BLaER1 (cell line): ENCODE data around the gene DAO.
A peak's percentile ranks its signal among the peaks of the same experiment; 100 is the strongest.
"Not testable (repeated sequence)": the region's sequence is repeated elsewhere in the genome, so short reads cannot be mapped to it uniquely, and the experiment has no call there.

Experiments
- H3K27ac ChIP-seq: shearing (Covaris generic); formaldehyde crosslinking; 2 replicates; pipeline ENCODE4 v1.8.1; 2022
- H3K27me3 ChIP-seq: shearing (Covaris generic); formaldehyde crosslinking; 2 replicates; pipeline ENCODE4 v1.8.1; 2022
- H3K36me3 ChIP-seq: shearing (Covaris generic); formaldehyde crosslinking; 2 replicates; pipeline ENCODE4 v1.8.1; 2022
- H3K4me1 ChIP-seq: shearing (Covaris generic); formaldehyde crosslinking; 2 replicates; pipeline ENCODE4 v1.8.1; 2022
- H3K4me2 ChIP-seq: shearing (Covaris generic); formaldehyde crosslinking; 2 replicates; pipeline ENCODE4 v1.8.1; 2022
- H3K4me3 ChIP-seq: shearing (Covaris generic); formaldehyde crosslinking; 2 replicates; pipeline ENCODE4 v1.8.1; 2022
- H3K9ac ChIP-seq: shearing (Covaris generic); formaldehyde crosslinking; 2 replicates; pipeline ENCODE4 v1.8.1; 2022
- H3K9me3 ChIP-seq: shearing (Covaris generic); formaldehyde crosslinking; 2 replicates; pipeline ENCODE4 v1.8.1; 2022
- H4K20me1 ChIP-seq: shearing (Covaris generic); formaldehyde crosslinking; 2 replicates; pipeline ENCODE4 v1.8.1; 2022
- Cebpa-rat ChIP-seq: shearing (Covaris generic); IDR thresholded peaks from 2 replicates; pipeline ENCODE4 v1.8.1; 2022

DAO gene

DNA sequence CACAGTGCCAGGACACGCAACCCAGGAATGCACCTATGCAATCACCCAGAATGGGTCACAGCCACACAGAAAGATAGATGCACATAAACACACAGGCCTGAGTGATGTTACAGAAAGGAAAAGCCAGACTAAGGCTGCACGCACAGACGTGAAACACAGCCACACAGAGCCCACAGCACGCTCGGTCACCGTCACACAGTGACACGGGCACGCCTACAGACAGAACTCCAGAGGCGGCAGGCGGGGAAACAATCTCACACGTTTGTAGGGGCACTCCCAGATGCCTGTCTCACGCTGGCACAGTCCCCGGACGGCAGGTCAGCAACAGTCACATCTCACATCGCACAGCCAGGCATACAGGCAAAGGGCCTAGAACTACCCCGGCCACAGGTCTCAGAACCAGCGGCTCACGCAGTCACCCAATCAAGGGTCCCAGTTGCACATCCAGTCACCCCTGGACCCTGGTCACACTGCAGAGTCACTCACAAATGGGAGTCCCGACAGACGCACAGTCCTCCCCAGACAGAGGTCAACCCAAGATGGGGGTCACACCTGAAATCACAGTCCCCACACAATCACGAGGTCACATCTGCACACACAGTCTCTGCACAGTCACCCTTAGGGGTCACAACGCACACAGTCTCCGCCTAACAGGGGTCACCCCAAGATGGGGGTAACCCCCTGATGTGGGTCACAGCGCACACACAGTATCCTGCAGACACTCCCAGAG lies 23.3 kb upstream of the DAO start:
- peak overlapping the region; percentile 92 for H3K4me2 ChIP-seq
- H3K4me3 ChIP-seq: peak overlapping the region; percentile 78
- no peaks in the 10 kb centered on the region for H3K9me3 ChIP-seq
- no peak for TF ChIP-seq Cebpa-rat
- H4K20me1 ChIP-seq: peaks cover 23% of the 10 kb centered on the region
- peak overlapping the region; percentile 76 for H3K27ac ChIP-seq
- H3K36me3 ChIP-seq: 0 out of 2 replicates have a peak, but pooled peaks cover 7% of the 10 kb centered on the region
- peaks cover 39% of the 10 kb centered on the region for H3K4me1 ChIP-seq
- H3K9ac ChIP-seq: peak overlapping the region; percentile 90
- no peaks in the 10 kb centered on the region for H3K27me3 ChIP-seq

DNA sequence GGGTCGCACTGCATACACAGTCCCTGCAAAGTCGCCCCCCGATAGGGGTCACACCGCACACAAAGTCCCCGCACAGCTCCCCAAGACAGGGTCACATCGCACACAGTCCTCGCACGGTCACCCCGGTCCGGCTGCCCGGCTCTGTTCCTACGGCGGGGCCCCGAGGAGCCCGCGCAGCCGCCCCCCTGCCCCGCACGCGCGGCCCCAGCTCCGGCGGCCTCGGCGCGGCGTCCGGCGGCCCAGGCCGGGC lies 22.8 kb upstream of the DAO start:
- H3K27me3 ChIP-seq: no peaks in the 10 kb centered on the region
- no peak for TF ChIP-seq Cebpa-rat
- 0 out of 2 replicates have a peak, but pooled peaks cover 7% of the 10 kb centered on the region for H3K36me3 ChIP-seq
- H3K4me2 ChIP-seq: peak overlapping the region; percentile 92
- peaks cover 23% of the 10 kb centered on the region for H4K20me1 ChIP-seq
- peak overlapping the region; percentile 76 for H3K27ac ChIP-seq
- H3K9me3 ChIP-seq: no peaks in the 10 kb centered on the region
- peak overlapping the region; percentile 78 for H3K4me3 ChIP-seq
- H3K4me1 ChIP-seq: peaks cover 39% of the 10 kb centered on the region
- peak overlapping the region; percentile 90 for H3K9ac ChIP-seq

DNA sequence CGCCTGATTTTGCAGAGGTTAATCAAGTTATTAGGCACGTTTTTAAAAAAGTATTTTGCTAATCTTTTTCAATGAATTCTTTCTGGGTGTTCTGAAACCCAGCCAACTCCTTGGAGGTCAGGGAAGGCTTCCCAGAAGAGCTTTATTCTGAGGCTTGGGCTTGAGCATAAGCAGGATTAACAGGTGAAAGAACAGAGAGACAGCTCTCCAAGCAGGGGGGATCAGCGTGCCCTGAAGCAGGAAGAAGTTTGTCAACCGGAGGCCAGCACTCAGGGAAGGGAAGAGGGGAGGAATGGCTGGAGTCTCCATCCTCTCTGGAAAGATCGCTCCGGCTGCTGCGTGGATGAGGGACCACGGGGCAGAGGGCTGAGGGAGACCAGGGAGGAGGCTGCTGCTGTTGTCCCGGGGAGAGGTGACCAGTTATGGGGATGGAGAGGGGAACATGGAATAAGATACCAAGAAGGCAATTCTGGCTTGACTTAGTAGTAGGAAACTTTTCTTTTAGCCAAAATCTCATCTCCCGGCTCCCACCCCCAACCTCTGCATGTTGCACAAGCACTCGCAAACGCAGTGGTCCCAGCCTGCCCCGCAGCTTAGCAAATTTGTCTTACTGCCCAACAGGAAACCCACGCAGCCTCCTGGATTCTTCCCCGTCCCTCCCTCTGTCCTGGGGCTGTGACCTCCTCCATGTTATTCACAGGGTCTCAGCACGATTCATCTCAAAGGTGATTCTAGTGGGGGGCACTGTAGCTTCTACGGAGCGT lies 21.4 kb upstream of the DAO start:
- Histone ChIP-seq H3K9ac (peak overlapping the region; percentile 82), H3K4me1 (peaks cover 39% of the 10 kb centered on the region), H3K4me3 (peak overlapping the region; percentile 78), H4K20me1 (peaks cover 23% of the 10 kb centered on the region), H3K27me3 (no peaks in the 10 kb centered on the region), H3K27ac (peak overlapping the region; percentile 80), H3K9me3 (no peaks in the 10 kb centered on the region), H3K36me3 (no peaks in the 10 kb centered on the region), H3K4me2 (peak overlapping the region; percentile 91)
- no peak for TF ChIP-seq Cebpa-rat

GRCh38 chr12:108859141-108859922 lies 20.6 kb upstream of the DAO start:
- not testable (repeated sequence) for H3K9me3 ChIP-seq, H3K27ac ChIP-seq, H3K36me3 ChIP-seq, H3K27me3 ChIP-seq, H3K4me3 ChIP-seq
- Histone ChIP-seq H4K20me1 (peaks cover 22% of the 10 kb centered on the region), H3K9ac (peak overlapping the region; percentile 82; the same call in 1 of the 2 replicates), H3K4me2 (peak overlapping the region; percentile 91), H3K4me1 (peaks cover 39% of the 10 kb centered on the region)

- H3K9ac ChIP-seq: no peak overlapping the region
- peak overlapping the region; percentile 17; the same call in 1 of the 2 replicates for H3K4me2 ChIP-seq
- H3K27me3 ChIP-seq: no peaks in the 10 kb centered on the region
- no peak overlapping the region for H3K4me3 ChIP-seq
- TF ChIP-seq Cebpa-rat: no peak
- H3K4me1 ChIP-seq: peaks cover 39% of the 10 kb centered on the region
- H3K27ac ChIP-seq: no peak overlapping the region
- peaks cover 16% of the 10 kb centered on the region for H4K20me1 ChIP-seq
- H3K9me3 ChIP-seq: no peaks in the 10 kb centered on the region
- no peaks in the 10 kb centered on the region for H3K36me3 ChIP-seq
Measured at GRCh38 chr12:108859923-108860291, 20.0 kb upstream of the DAO start.

DNA sequence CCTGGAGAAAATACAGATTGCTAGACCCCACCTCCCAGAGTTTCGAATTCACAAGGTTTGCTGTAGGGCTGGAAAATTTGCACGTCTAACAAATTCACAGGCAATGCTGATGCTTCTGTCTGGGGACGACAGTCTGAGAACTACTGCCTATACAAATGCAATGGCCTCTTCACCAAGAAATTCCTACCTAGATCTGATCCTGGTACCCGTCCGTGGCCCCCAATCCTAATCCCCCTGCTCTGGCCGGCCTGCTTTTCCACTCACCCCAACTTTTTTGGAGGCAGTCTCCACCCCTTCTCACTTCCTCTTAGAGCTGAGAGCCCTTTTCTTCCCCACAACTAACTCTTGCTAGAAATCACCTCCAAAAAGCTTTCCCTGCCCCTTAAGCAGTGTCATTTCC lies 19.4 kb upstream of the DAO start:
- TF ChIP-seq Cebpa-rat: no peak
- peak overlapping the region; percentile 17; the same call in 1 of the 2 replicates for H3K4me2 ChIP-seq

DNA sequence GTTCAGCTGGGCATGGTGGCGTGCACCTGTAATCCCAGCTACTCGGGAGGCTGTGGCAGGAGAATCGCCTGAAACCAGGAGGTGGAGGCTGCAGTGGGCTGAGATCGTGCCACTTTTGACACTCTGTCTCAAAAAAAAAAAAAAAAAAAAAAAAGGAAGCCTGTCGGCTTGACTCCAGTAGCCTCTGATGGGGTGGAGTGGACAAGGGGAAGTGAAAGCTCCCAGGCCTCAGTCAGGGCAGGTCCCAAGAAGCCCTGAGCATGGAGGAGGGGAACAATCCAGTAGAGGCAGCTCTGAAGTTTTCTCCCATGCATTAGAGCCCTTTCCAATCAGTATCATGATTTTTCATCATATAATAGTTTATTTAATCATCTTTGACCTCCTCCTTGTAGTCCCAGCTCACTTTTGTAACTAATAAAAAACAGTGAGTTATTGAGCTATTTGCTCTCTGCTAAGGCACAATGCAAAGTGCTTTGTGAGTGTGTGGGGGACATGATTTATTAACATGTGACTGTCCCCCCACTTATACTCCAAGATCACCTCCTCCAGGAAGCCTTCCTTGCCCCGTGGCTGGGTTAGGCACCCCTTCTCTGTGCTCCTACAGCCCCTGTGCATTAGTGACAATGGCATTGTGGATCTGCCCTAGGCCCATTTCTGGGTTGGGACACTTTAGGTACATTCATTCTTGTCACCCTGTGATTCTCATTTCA lies 17.9 kb upstream of the DAO start:
- H3K9ac ChIP-seq: no peak overlapping the region
- no peak overlapping the region for H3K4me2 ChIP-seq
- peaks cover 26% of the 10 kb centered on the region for H3K4me1 ChIP-seq
- no peak for TF ChIP-seq Cebpa-rat
- no peaks in the 10 kb centered on the region for H3K36me3 ChIP-seq
- no peaks in the 10 kb centered on the region for H3K27me3 ChIP-seq
- H3K27ac ChIP-seq: no peak overlapping the region
- no peaks in the 10 kb centered on the region for H3K9me3 ChIP-seq
- H3K4me3 ChIP-seq: no peak overlapping the region
- no peaks in the 10 kb centered on the region for H4K20me1 ChIP-seq

More for the DNA sequence above, 19.4 kb upstream of the DAO start:
- H3K9me3 ChIP-seq: no peaks in the 10 kb centered on the region
- H3K4me3 ChIP-seq: no peak overlapping the region
- H3K27me3 ChIP-seq: no peaks in the 10 kb centered on the region
- no peaks in the 10 kb centered on the region for H3K36me3 ChIP-seq
- H4K20me1 ChIP-seq: peaks cover 15% of the 10 kb centered on the region
- H3K4me1 ChIP-seq: peaks cover 39% of the 10 kb centered on the region
- H3K9ac ChIP-seq: no peak overlapping the region
- no peak overlapping the region for H3K27ac ChIP-seq

- TF ChIP-seq Cebpa-rat: no peak
- Histone ChIP-seq H3K9ac (no peak overlapping the region), H3K27ac (no peak overlapping the region)
Measured at GRCh38 chr12:108862588-108862959, 17.3 kb upstream of the DAO start.

GRCh38 chr12:108865169-108865568 lies 14.7 kb upstream of the DAO start:
- H4K20me1 ChIP-seq: no peaks in the 10 kb centered on the region
- no peaks in the 10 kb centered on the region for H3K36me3 ChIP-seq
- H3K9me3 ChIP-seq: no peaks in the 10 kb centered on the region
- H3K4me2 ChIP-seq: no peak overlapping the region
- no peak overlapping the region for H3K9ac ChIP-seq
- no peak overlapping the region for H3K4me3 ChIP-seq
- H3K27ac ChIP-seq: no peak overlapping the region
- no peak for TF ChIP-seq Cebpa-rat
- H3K4me1 ChIP-seq: peaks cover 7% of the 10 kb centered on the region
- H3K27me3 ChIP-seq: no peaks in the 10 kb centered on the region

More at GRCh38 chr12:108862588-108862959, 17.3 kb upstream of the DAO start:
- Histone ChIP-seq H3K4me2 (no peak overlapping the region), H3K27me3 (no peaks in the 10 kb centered on the region), H3K9me3 (no peaks in the 10 kb centered on the region), H3K4me1 (peaks cover 26% of the 10 kb centered on the region), H4K20me1 (no peaks in the 10 kb centered on the region), H3K4me3 (no peak overlapping the region), H3K36me3 (no peaks in the 10 kb centered on the region)

DNA sequence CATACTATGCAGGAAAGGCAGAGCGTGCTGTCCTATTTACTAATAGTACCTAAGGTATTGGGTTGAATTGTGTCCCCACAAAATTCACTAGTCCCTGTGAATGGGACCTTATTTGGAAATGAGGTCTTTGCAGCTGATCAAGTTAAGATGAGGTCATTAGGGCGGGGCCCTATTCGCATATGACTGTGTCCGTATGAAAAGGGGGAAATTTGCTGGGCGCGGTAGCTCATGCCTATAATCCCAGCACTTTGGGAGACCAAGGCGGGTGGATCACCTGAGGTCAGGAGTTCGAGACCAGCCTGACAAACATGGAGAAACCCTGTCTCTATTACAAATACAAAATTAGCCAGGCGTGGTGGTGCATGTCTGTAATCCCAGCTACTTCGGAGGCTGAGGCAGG lies 13.8 kb upstream of the DAO start:
- H3K9me3 ChIP-seq, H3K4me1 ChIP-seq, H3K36me3 ChIP-seq, H3K4me2 ChIP-seq, H3K27ac ChIP-seq, H4K20me1 ChIP-seq, H3K27me3 ChIP-seq, H3K9ac ChIP-seq, H3K4me3 ChIP-seq: not testable (repeated sequence)
